ENCODE measurements around the gene MAN2B1. TPM values are rescaled to one million over a fixed set of nuclear protein-coding genes. Genes with fewer than 3 reads are reported as not detected.

The MAN2B1 gene
- total RNA-seq, 1 donor from 2014 or later, result 35.8 TPM

- Histone ChIP-seq H3K4me3 (no peak overlapping the region), H3K9me3 (ENCODE audit: low read depth) (no peaks in the 10 kb centered on the region), H2AFZ (replicated peaks) (no peak overlapping the region), H3K9ac (no peak overlapping the region), H3K36me3 (no peaks in the 10 kb centered on the region), H3K27ac (no peak overlapping the region), H4K20me1 (ENCODE audit: low read depth) (no peaks in the 10 kb centered on the region), H3K27me3 (no peaks in the 10 kb centered on the region), H3K79me2 (ENCODE audit: low read depth) (no peaks in the 10 kb centered on the region), H3K4me1 (no peaks in the 10 kb centered on the region), H3F3A (ENCODE audit: low read depth) (no peaks in the 10 kb centered on the region), H3K4me2 (no peak overlapping the region)
- Mint-ChIP-seq H3K4me3 (no peak overlapping the region), H3K36me3 (peaks cover 13% of the 10 kb centered on the region), H3K9me3 (no peaks in the 10 kb centered on the region), H3K4me1 (no peaks in the 10 kb centered on the region), H3K27me3 (ENCODE audit: insufficient read depth, low read depth) (peaks cover 4% of the 10 kb centered on the region), H3K27ac (no peak overlapping the region)
- TF ChIP-seq EZH2phosphoT487 (IDR thresholded peaks at IDR 0.05), result no peak
- no peak for TF ChIP-seq EZH2 (IDR thresholded peaks at IDR 0.05)
- no peak for TF ChIP-seq CTCF (IDR thresholded peaks at IDR 0.05)
- DNase-seq (ENCODE audit: low spot score), result no peak
Measured at GRCh38 chr19:12657966-12658365, 8.6 kb downstream of the MAN2B1 start.

GRCh38 chr19:12656899-12657571 is 9.5 kb downstream of the MAN2B1 start:
- TF ChIP-seq EZH2 (IDR thresholded peaks at IDR 0.05) (no peak), EZH2phosphoT487 (IDR thresholded peaks at IDR 0.05) (no peak), CTCF (IDR thresholded peaks at IDR 0.05) (no peak)
- H2AFZ ChIP-seq (replicated peaks), result no peak overlapping the region
- no peak overlapping the region for H3K9ac ChIP-seq
- DNase-seq (ENCODE audit: low spot score), result no peak
- no peaks in the 10 kb centered on the region for H3K4me1 ChIP-seq
- H3K36me3 ChIP-seq, result no peaks in the 10 kb centered on the region
- no peaks in the 10 kb centered on the region for H4K20me1 ChIP-seq (ENCODE audit: low read depth)
- no peak overlapping the region for H3K4me2 ChIP-seq
- H3K79me2 ChIP-seq (ENCODE audit: low read depth), result no peaks in the 10 kb centered on the region
- H3K27ac ChIP-seq, result no peak overlapping the region
- Mint-ChIP-seq H3K4me3 (no peak overlapping the region), H3K9me3 (no peaks in the 10 kb centered on the region), H3K27ac (no peak overlapping the region), H3K4me1 (no peaks in the 10 kb centered on the region), H3K36me3 (peaks cover 12% of the 10 kb centered on the region), H3K27me3 (ENCODE audit: insufficient read depth, low read depth) (peaks cover 4% of the 10 kb centered on the region)
- H3F3A ChIP-seq (ENCODE audit: low read depth), result no peaks in the 10 kb centered on the region
- no peaks in the 10 kb centered on the region for H3K27me3 ChIP-seq
- no peaks in the 10 kb centered on the region for H3K9me3 ChIP-seq (ENCODE audit: low read depth)
- no peak overlapping the region for H3K4me3 ChIP-seq

DNA sequence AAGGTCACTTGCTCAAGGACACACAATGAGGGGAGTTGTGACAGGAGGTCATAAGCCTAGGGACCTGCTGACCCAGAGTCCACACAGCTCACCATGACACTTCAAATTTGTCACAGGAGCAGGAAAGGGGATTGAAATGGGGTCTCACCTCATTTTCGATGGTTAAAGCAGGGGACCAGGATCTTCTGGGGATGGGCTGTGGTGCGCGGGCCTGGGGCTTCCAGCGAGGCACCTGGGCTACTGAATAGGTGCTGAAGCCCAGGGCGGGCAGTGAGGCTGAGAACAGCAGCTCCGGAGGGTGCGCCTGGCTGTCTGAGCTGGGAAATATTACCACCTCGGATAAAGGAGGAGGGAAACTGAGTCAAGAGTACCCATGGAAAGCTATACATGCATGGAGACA is 11.0 kb downstream of the MAN2B1 start:
- no peaks in the 10 kb centered on the region for H4K20me1 ChIP-seq (ENCODE audit: low read depth)
- no peaks in the 10 kb centered on the region for H3K27me3 ChIP-seq
- no peaks in the 10 kb centered on the region for H3F3A ChIP-seq (ENCODE audit: low read depth)
- H3K4me1 ChIP-seq, result no peaks in the 10 kb centered on the region
- DNase-seq (ENCODE audit: low spot score), result no peak
- no peak overlapping the region for H3K4me3 ChIP-seq
- H3K9ac ChIP-seq, result no peak overlapping the region
- Mint-ChIP-seq H3K27me3 (ENCODE audit: insufficient read depth, low read depth) (peaks cover 4% of the 10 kb centered on the region), H3K4me1 (no peaks in the 10 kb centered on the region), H3K27ac (no peak overlapping the region), H3K9me3 (no peaks in the 10 kb centered on the region), H3K4me3 (no peak overlapping the region), H3K36me3 (peaks cover 18% of the 10 kb centered on the region)
- no peaks in the 10 kb centered on the region for H3K79me2 ChIP-seq (ENCODE audit: low read depth)
- no peaks in the 10 kb centered on the region for H3K9me3 ChIP-seq (ENCODE audit: low read depth)
- no peak overlapping the region for H3K4me2 ChIP-seq
- no peak overlapping the region for H3K27ac ChIP-seq
- TF ChIP-seq EZH2 (IDR thresholded peaks at IDR 0.05), result no peak
- TF ChIP-seq EZH2phosphoT487 (IDR thresholded peaks at IDR 0.05), result no peak
- no peak for TF ChIP-seq CTCF (IDR thresholded peaks at IDR 0.05)
- H3K36me3 ChIP-seq, result no peaks in the 10 kb centered on the region
- H2AFZ ChIP-seq (replicated peaks), result no peak overlapping the region
